Measurements from ENCODE around the gene ZBTB14. TPM values are rescaled to one million over a fixed set of nuclear protein-coding genes. Genes with fewer than 3 reads are reported as not detected.
A peak's percentile ranks its signal among the peaks of the same experiment; 100 is the strongest.

The ZBTB14 gene
- total RNA-seq, 1 experiment from 2014 or later: 15.5 TPM

GRCh38 chr18:5294113-5294456, 1.4 kb downstream of the ZBTB14 start:
- Mint-ChIP-seq H3K4me3 (peak overlapping the region; percentile 79 to 87), H3K27ac (peak overlapping the region in 2 of 3 experiments; percentile 89 to 92; a peak in 2 of 7 replicates), H3K4me1 (peaks cover 14 to 15% of the 10 kb centered on the region in 2 experiments), H3K27me3 (ENCODE audit: low read depth) (peaks cover 21% of the 10 kb centered on the region), H3K9me3 (peaks cover 0 to 2% of the 10 kb centered on the region in 2 experiments; a peak in 1 of 5 replicates), H3K36me3 (ENCODE audit: insufficient read depth in 1 of 3, low read depth in 3 of 3) (peaks cover 12 to 23% (median 21%) of the 10 kb centered on the region in 3 experiments)
- Histone ChIP-seq H3K4me2 (ENCODE audit: insufficient read depth, insufficient read length, low read length) (peak overlapping the region; percentile 83), H4K91ac (ENCODE audit: insufficient read length, low read depth, low read length) (no peak overlapping the region), H3K79me1 (ENCODE audit: insufficient read depth, low read depth, low read length, poor library complexity, severe bottlenecking) (no peaks in the 10 kb centered on the region), H2BK120ac (ENCODE audit: low read depth, low read length, poor library complexity, severe bottlenecking) (no peak overlapping the region), H3K23ac (ENCODE audit: insufficient read length, low read depth, low read length) (no peak overlapping the region), H2BK20ac (ENCODE audit: low read depth, low read length, poor library complexity, severe bottlenecking) (no peak overlapping the region), H2BK15ac (ENCODE audit: low read depth, low read length) (no peak overlapping the region), H4K20me1 (ENCODE audit: control insufficient read depth, insufficient read depth, insufficient read length) (no peaks in the 10 kb centered on the region), H3K14ac (ENCODE audit: insufficient read depth, low read length) (no peak overlapping the region), H3K23me2 (ENCODE audit: insufficient read length, low read depth, low read length, poor library complexity, severe bottlenecking) (peaks cover 7% of the 10 kb centered on the region), H3K56ac (ENCODE audit: insufficient read length, low read depth, low read length) (no peak overlapping the region), H2BK12ac (ENCODE audit: insufficient read length, low read depth, low read length) (no peak overlapping the region), H3K9me3 (ENCODE audit: control insufficient read depth, low read depth, low read length) (no peaks in the 10 kb centered on the region), H2AK5ac (ENCODE audit: insufficient read length, low read length) (no peak overlapping the region), H4K8ac (replicated peaks; ENCODE audit: insufficient read length, low read depth, low read length) (no peak overlapping the region), H3K27me3 (ENCODE audit: insufficient read depth, low read length) (no peaks in the 10 kb centered on the region; the same call in 1 of the 2 replicates), H3K9ac (ENCODE audit: extremely low read depth, insufficient read length, low read length) (peak overlapping the region; percentile 42), H3K27ac (ENCODE audit: insufficient read length, low read depth, low read length) (no peak overlapping the region), H2BK5ac (ENCODE audit: insufficient read length, low read length) (no peak overlapping the region), H2AFZ (ENCODE audit: low read length) (no peak overlapping the region), H3T11ph (ENCODE audit: low read length) (no peak overlapping the region), H3K4me1 (ENCODE audit: insufficient read depth, low read length) (no peaks in the 10 kb centered on the region; the same call in 1 of the 2 replicates), H3K18ac (ENCODE audit: insufficient read length, low read depth, low read length) (no peak overlapping the region), H3K79me2 (ENCODE audit: insufficient read depth, low read length) (no peaks in the 10 kb centered on the region), H4K5ac (ENCODE audit: insufficient read length, low read depth, low read length) (no peak overlapping the region), H3K4ac (ENCODE audit: low read depth, low read length) (no peak overlapping the region)
- no CpG with 5 or more reads among the region's 5 CpGs for WGBS (ENCODE audit: extremely low coverage, insufficient read length, low lambda C conversion rate)
- DNase-seq: no peak
- no peak for TF ChIP-seq CTCF (conservative IDR thresholded peaks at IDR 0.05)
